K562 (cell line): ENCODE measurements around the gene SPINK8. TPM values are rescaled to one million over a fixed set of nuclear protein-coding genes. Genes with fewer than 3 reads are reported as not detected.

Experiments used
- BMI1 ChIP-seq: fragments of 150-350 bp; IDR thresholded peaks from 2 replicates; pipeline ENCODE4 v1.6.1; 2014; ENCODE audit warnings: low read length
- CREB1 ChIP-seq, 2 experiments: sonication (generic) in 1 of 2; formaldehyde crosslinking in 1 of 2; IDR thresholded peaks; 2 replicates each; pipeline versions ENCODE4 v1.6.1 to v1.8.0; 2012 to 2022; ENCODE audit warnings: inconsistent platforms in 1 of 2, mild to moderate bottlenecking in 1 of 2, missing genetic modification reagents in 1 of 2, moderate library complexity in 1 of 2
- GTF2A2 ChIP-seq: IDR thresholded peaks from 2 replicates; pipeline ENCODE4 v1.6.1; 2016; ENCODE audit warnings: mild to moderate bottlenecking, missing genetic modification characterization, missing compliant biosample characterization
- KDM5B ChIP-seq: fragments of 200-600 bp; sonication (generic); IDR thresholded peaks from 2 replicates; pipeline ENCODE4 v1.6.1; 2012; ENCODE audit warnings: low read depth, mild to moderate bottlenecking, moderate library complexity, low read length, control low read depth, inconsistent platforms; ENCODE audit not compliant: insufficient replicate concordance
- MCM7 ChIP-seq, 2 experiments: fragments of 450-650 bp; IDR thresholded peaks; 2 replicates each; pipeline ENCODE4 v1.6.1; 2016 to 2018
- NFIX ChIP-seq: fragments of 250-450 bp; sonication (Bioruptor Pico); IDR thresholded peaks from 2 replicates; pipeline ENCODE4 v1.4.0; 2020; ENCODE audit warnings: low read depth, mild to moderate bottlenecking, moderate library complexity
- POLR2B ChIP-seq: fragments of 450-650 bp; IDR thresholded peaks from 2 replicates; pipeline ENCODE4 v1.6.1; 2018; ENCODE audit warnings: low read depth; ENCODE audit not compliant: partially characterized antibody
- RFX7 ChIP-seq: fragments of 250-450 bp; sonication (Bioruptor Pico); IDR thresholded peaks from 2 replicates; pipeline ENCODE4 v1.5.1; 2021; ENCODE audit warnings: mild to moderate bottlenecking
- TAF1 ChIP-seq: IDR thresholded peaks from 2 replicates; pipeline ENCODE4 v1.6.1; 2011; ENCODE audit warnings: mild to moderate bottlenecking, low read length, moderate library complexity; ENCODE audit not compliant: insufficient read depth, control insufficient read depth, severe bottlenecking; ENCODE audit errors: extremely low read depth
- polyA plus RNA-seq, 8 experiments: library from polyadenylated mRNA; depleted of rRNA in 4 of 8; stranded (reverse) in 5 of 8; unstranded in 3 of 8; fragments of >200 nt; fragmentation: Nextera tagmentation in 2 of 8; fragmentation: Illumina TruSeq in 1 of 8; extraction: Ambion mirVana in 2 of 8; extraction: Trizol in 1 of 8; gene quantifications; 2 replicates each; pipeline versions ENCODE4 v1.2.1 to v1.2.3, GENCODE V29; 2011 to 2014; ENCODE audit warnings: inconsistent platforms in 1 of 8, missing spikeins in 1 of 8
- total RNA-seq, 7 experiments: library from RNA; depleted of rRNA in 6 of 7; stranded (reverse); fragments of >200 nt in 6 of 7; fragmentation: Illumina TruSeq in 2 of 7; extraction: Trizol in 2 of 7; gene quantifications; 2 replicates each; pipeline versions ENCODE4 v1.2.1 to v1.2.3, GENCODE V29; 2011 to 2021; ENCODE audit warnings: low replicate concordance in 1 of 7
- TF ChIP-seq, protein P1 (sequence below), 2 experiments: fragments of 450-650 bp in 1 of 2; sonication (generic) in 1 of 2; formaldehyde crosslinking; conservative IDR thresholded peaks; 2 replicates each; pipeline versions ENCODE4 v1.4.0 to v1.8.1; 2020 to 2022; ENCODE audit warnings: mild to moderate bottlenecking in 1 of 2, missing genetic modification reagents in 1 of 2
- TF ChIP-seq, protein P2 (sequence below): fragments of 200-800 bp; sonication (Bioruptor generic); IDR thresholded peaks from 2 replicates; pipeline ENCODE4 v1.6.1; 2017; ENCODE audit warnings: missing genetic modification characterization, missing compliant biosample characterization
- TF ChIP-seq, protein P3 (sequence below), 2 experiments: fragments of 200-800 bp in 1 of 2; sonication (Bioruptor generic) in 1 of 2; sonication (generic) in 1 of 2; formaldehyde crosslinking in 1 of 2; IDR thresholded peaks in 1 of 2; conservative IDR thresholded peaks in 1 of 2; 2 replicates each; pipeline versions ENCODE4 v1.5.0 to v1.6.1; 2016 to 2020; ENCODE audit warnings: missing compliant biosample characterization in 1 of 2, missing genetic modification characterization in 1 of 2, missing genetic modification reagents in 1 of 2

Gene SPINK8
- total and polyA plus RNA-seq, 9 of the 15 experiments (the other 6 are each of a cell fraction or from before 2014, with no cell fraction given): not detected

DNA sequence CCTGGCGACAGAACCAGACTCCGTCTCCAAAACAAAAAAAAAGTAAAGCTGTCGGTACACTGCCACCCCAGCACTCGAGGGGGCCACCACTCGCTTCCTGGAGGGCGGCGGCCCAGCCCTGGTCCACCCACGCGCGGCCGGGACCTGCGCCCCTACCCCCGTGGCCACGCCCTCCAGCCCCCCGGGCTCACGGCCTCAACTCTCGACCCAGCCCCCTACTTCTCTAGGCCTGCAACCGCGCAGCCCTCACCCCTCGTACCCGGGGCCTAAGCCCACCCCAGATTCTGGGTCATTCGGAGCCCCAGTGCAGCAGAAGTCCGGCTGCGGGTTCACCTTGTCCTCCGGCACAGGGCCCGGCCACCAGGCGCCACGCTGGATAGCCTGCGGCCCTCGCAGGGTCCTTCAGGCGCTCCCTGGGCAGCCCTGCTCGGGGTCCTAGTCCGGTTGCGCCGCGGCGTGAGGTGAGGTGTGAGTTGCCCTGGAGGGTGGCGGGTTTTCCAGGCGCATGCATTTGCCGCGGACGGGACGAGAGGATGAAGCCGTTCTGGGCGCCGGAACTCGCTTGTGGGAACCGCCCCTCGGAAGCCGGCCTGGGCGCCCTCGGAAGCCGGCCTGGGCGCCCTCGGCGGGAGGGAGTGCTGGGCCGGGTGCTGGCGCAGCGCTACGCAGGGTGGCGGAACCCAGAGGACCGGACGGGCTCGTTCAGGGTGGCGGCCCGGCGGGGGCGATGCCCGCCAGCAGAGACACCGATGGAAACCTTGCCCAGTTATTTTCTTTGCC is 32.3 kb downstream of the SPINK8 start, which contains the start of gene NME6 (continued):
- TF ChIP-seq, protein P1, sequence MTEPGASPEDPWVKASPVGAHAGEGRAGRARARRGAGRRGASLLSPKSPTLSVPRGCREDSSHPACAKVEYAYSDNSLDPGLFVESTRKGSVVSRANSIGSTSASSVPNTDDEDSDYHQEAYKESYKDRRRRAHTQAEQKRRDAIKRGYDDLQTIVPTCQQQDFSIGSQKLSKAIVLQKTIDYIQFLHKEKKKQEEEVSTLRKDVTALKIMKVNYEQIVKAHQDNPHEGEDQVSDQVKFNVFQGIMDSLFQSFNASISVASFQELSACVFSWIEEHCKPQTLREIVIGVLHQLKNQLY (CRISPR knock-in tag; conservative IDR thresholded peaks at IDR 0.05): 0 out of 4 replicates have a peak, but pooled peaks of 1 of the 2 experiments have one; percentile 55
- TF ChIP-seq CREB1 (IDR thresholded peaks at IDR 0.05) (peak; percentile 95), CREB1 (CRISPR knock-in tag; IDR thresholded peaks at IDR 0.05) (peak; percentile 86), KDM5B (peak; percentile 76), MCM7 (IDR thresholded peaks at IDR 0.05) (no peak), TAF1 (peak; percentile 75), NFIX (no peak), GTF2A2 (tag) (no peak), BMI1 (no peak), RFX7 (CRISPR knock-in tag) (no peak), POLR2B (peak; percentile 60)
- TF ChIP-seq, protein P2, sequence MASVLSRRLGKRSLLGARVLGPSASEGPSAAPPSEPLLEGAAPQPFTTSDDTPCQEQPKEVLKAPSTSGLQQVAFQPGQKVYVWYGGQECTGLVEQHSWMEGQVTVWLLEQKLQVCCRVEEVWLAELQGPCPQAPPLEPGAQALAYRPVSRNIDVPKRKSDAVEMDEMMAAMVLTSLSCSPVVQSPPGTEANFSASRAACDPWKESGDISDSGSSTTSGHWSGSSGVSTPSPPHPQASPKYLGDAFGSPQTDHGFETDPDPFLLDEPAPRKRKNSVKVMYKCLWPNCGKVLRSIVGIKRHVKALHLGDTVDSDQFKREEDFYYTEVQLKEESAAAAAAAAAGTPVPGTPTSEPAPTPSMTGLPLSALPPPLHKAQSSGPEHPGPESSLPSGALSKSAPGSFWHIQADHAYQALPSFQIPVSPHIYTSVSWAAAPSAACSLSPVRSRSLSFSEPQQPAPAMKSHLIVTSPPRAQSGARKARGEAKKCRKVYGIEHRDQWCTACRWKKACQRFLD (CRISPR knock-in tag): peak; percentile 40; the same call in 1 of the 2 replicates
- TF ChIP-seq, protein P3, sequence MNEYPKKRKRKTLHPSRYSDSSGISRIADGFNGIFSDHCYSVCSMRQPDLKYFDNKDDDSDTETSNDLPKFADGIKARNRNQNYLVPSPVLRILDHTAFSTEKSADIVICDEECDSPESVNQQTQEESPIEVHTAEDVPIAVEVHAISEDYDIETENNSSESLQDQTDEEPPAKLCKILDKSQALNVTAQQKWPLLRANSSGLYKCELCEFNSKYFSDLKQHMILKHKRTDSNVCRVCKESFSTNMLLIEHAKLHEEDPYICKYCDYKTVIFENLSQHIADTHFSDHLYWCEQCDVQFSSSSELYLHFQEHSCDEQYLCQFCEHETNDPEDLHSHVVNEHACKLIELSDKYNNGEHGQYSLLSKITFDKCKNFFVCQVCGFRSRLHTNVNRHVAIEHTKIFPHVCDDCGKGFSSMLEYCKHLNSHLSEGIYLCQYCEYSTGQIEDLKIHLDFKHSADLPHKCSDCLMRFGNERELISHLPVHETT (CRISPR knock-in tag; conservative IDR thresholded peaks at IDR 0.05 in 1 of 2, IDR thresholded peaks at IDR 0.05 in 1 of 2): peak in 1 of 2 experiments; percentile 85; a peak in 2 of 4 replicates
